Dermis blood vessel endothelial cell (primary cell): ENCODE data around the gene SEMA6B. TPM values are rescaled to one million over a fixed set of nuclear protein-coding genes. Genes with fewer than 3 reads are reported as not detected.

Experiments
- DNase-seq: peaks from one replicate; pipeline ENCODE4 v3.0.0; 2010
- total RNA-seq: library from RNA; depleted of rRNA; stranded (reverse); fragments of >200 nt; gene quantifications from 2 replicates; pipeline ENCODE4 v1.2.3, GENCODE V29; 2014

SEMA6B gene
- total RNA-seq, 1 donor from 2014 or later: 143 TPM

GRCh38 chr19:4522291-4523002, 37.0 kb downstream of the SEMA6B start:
- no peak for DNase-seq

- no peak for DNase-seq
These were observed 37.6 kb downstream of the SEMA6B start for GRCh38 chr19:4521888-4522242.

- DNase-seq: no peak
These were observed 38.2 kb downstream of the SEMA6B start for GRCh38 chr19:4521170-4521887.

GRCh38 chr19:4519521-4520277, 39.8 kb downstream of the SEMA6B start:
- DNase-seq: no peak

- no peak for DNase-seq
These were observed 40.4 kb downstream of the SEMA6B start for GRCh38 chr19:4519172-4519496.

- DNase-seq: no peak
These were observed 40.9 kb downstream of the SEMA6B start, which contains the start of gene PLIN4 for GRCh38 chr19:4518345-4519171. PLIN4 (minus strand) TSS chr19:4518486; CDS start chr19:4518272, 214 bp downstream.

- DNase-seq: no peak
These were observed 41.9 kb downstream of the SEMA6B start for GRCh38 chr19:4517451-4518057.

GRCh38 chr19:4516939-4517300, 42.6 kb downstream of the SEMA6B start:
- no peak for DNase-seq

GRCh38 chr19:4516199-4516938, 43.1 kb downstream of the SEMA6B start:
- no peak for DNase-seq

GRCh38 chr19:4515732-4516131, 43.8 kb downstream of the SEMA6B start:
- no peak for DNase-seq

GRCh38 chr19:4513248-4513647, 46.2 kb downstream of the SEMA6B start:
- no peak for DNase-seq

GRCh38 chr19:4512070-4512469, 47.4 kb downstream of the SEMA6B start:
- no peak for DNase-seq

GRCh38 chr19:4511300-4512054, 48.0 kb downstream of the SEMA6B start:
- DNase-seq: no peak

GRCh38 chr19:4510435-4511255, 48.8 kb downstream of the SEMA6B start:
- no peak for DNase-seq

- DNase-seq: no peak
These were observed 50.8 kb downstream of the SEMA6B start for GRCh38 chr19:4508698-4509097.

- no peak for DNase-seq
These were observed 51.7 kb downstream of the SEMA6B start for GRCh38 chr19:4507804-4508203.

- DNase-seq: no peak
These were observed 52.4 kb downstream of the SEMA6B start for GRCh38 chr19:4507150-4507452.

GRCh38 chr19:4506449-4507149, 52.9 kb downstream of the SEMA6B start:
- peak; percentile 73 for DNase-seq
